Uterus (tissue), 4 donors: ENCODE data around the gene RBM47. TPM values are rescaled to one million over a fixed set of nuclear protein-coding genes. Genes with fewer than 3 reads are reported as not detected.

Experiments used
- DNase-seq, 2 donors: peaks; one replicate each; pipeline ENCODE4 v3.0.0-alpha.2; 2019 to 2020
- H3K27ac ChIP-seq, 2 donors: fragments of 200-600 bp; sonication (generic); 1 replicate in 1 of 2; 2 replicates in 1 of 2; pipeline ENCODE4 v1.5.1; 2016 to 2018
- H3K27me3 ChIP-seq, 2 donors: fragments of 200-600 bp; sonication (generic); one replicate each; pipeline ENCODE4 v1.5.1; 2018 to 2019; ENCODE audit warnings: control low read depth in 1 of 2
- H3K36me3 ChIP-seq, 2 donors: fragments of 200-600 bp; sonication (generic); one replicate each; pipeline ENCODE4 v1.5.1; 2019; ENCODE audit warnings: control low read depth in 1 of 2
- H3K4me1 ChIP-seq, 2 donors: fragments of 200-600 bp; sonication (generic); one replicate each; pipeline ENCODE4 v1.5.1; 2018 to 2019; ENCODE audit warnings: control low read depth in 1 of 2
- H3K4me3 ChIP-seq, 2 donors: fragments of 200-600 bp; sonication (generic); 1 replicate in 1 of 2; 2 replicates in 1 of 2; pipeline ENCODE4 v1.5.1; 2018 to 2019; ENCODE audit warnings: mild to moderate bottlenecking in 1 of 2
- H3K9me3 ChIP-seq, 2 donors: fragments of 200-600 bp; sonication (generic); one replicate each; pipeline ENCODE4 v1.5.1; 2019; ENCODE audit warnings: control low read depth in 1 of 2
- CTCF ChIP-seq, 4 experiments: fragments of 200-600 bp in 2 of 4; fragments of 450-650 bp in 2 of 4; sonication (generic) in 2 of 4; IDR thresholded peaks; one replicate each; pipeline ENCODE4 v1.5.1; 2016 to 2019; ENCODE audit warnings: antibody characterized with exemption in 4 of 4, mild to moderate bottlenecking in 2 of 4, moderate library complexity in 1 of 4
- POLR2A ChIP-seq, 2 donors: fragments of 450-650 bp; IDR thresholded peaks; one replicate each; pipeline ENCODE4 v1.6.1; 2016; ENCODE audit warnings: antibody characterized with exemption in 2 of 2, mild to moderate bottlenecking in 1 of 2, moderate library complexity in 1 of 2
- intact Hi-C: fragments of 100-400 bp; cut with DNase I; formaldehyde crosslinking; loops from one replicate; pipeline ENCODE4 v1.15.1; 2023; ENCODE audit warnings: low total_unique reads
- total RNA-seq, 4 donors: library from RNA; depleted of rRNA in 3 of 4; stranded (reverse); fragments of >200 nt in 3 of 4; gene quantifications; one replicate each; pipeline versions ENCODE4 v1.1.0 to v1.2.4, GENCODE V29; 2014 to 2023
- donor health status: DM: yes; HTN: yes; CAD: no.

The RBM47 gene
- total RNA-seq, 4 donors from 2014 or later = 3.8 to 22.3 (median 6.8) TPM

- no peak overlapping the region for H3K4me3 ChIP-seq
- TF ChIP-seq CTCF (IDR thresholded peaks at IDR 0.05) = no peak
- TF ChIP-seq POLR2A (IDR thresholded peaks at IDR 0.05) = no peak
- H3K9me3 ChIP-seq = no peaks in the 10 kb centered on the region
- intact Hi-C loops = no loop called here
- H3K27me3 ChIP-seq = no peaks in the 10 kb centered on the region
- H3K36me3 ChIP-seq = no peaks in the 10 kb centered on the region
- no peak for DNase-seq
- H3K27ac ChIP-seq = no peak overlapping the region
- H3K4me1 ChIP-seq = no peaks in the 10 kb centered on the region
Measured at GRCh38 chr4:40514497-40514951, 115.1 kb downstream of the RBM47 start.

GRCh38 chr4:40511036-40511614, 118.5 kb downstream of the RBM47 start:
- no peaks in the 10 kb centered on the region for H3K9me3 ChIP-seq
- no peak for DNase-seq
- H3K27me3 ChIP-seq = no peaks in the 10 kb centered on the region
- H3K27ac ChIP-seq = no peak overlapping the region
- H3K36me3 ChIP-seq = no peaks in the 10 kb centered on the region
- H3K4me3 ChIP-seq = no peak overlapping the region
- H3K4me1 ChIP-seq = no peaks in the 10 kb centered on the region
- intact Hi-C loops = no loop called here
- TF ChIP-seq CTCF (IDR thresholded peaks at IDR 0.05) (no peak), POLR2A (IDR thresholded peaks at IDR 0.05) (no peak)

GRCh38 chr4:40507977-40508376, 121.7 kb downstream of the RBM47 start:
- H3K9me3 ChIP-seq = no peaks in the 10 kb centered on the region

GRCh38 chr4:40506492-40506891, 123.2 kb downstream of the RBM47 start:
- DNase-seq = no peak

More at GRCh38 chr4:40507977-40508376, 121.7 kb downstream of the RBM47 start:
- no peaks in the 10 kb centered on the region for H3K36me3 ChIP-seq
- H3K4me3 ChIP-seq = no peak overlapping the region
- no peaks in the 10 kb centered on the region for H3K4me1 ChIP-seq
- TF ChIP-seq POLR2A (IDR thresholded peaks at IDR 0.05) (no peak), CTCF (IDR thresholded peaks at IDR 0.05) (no peak)
- intact Hi-C loops = no loop called here
- no peaks in the 10 kb centered on the region for H3K27me3 ChIP-seq
- DNase-seq = no peak
- no peak overlapping the region for H3K27ac ChIP-seq

More at GRCh38 chr4:40506492-40506891, 123.2 kb downstream of the RBM47 start:
- intact Hi-C loops = no loop called here
- H3K4me1 ChIP-seq = no peaks in the 10 kb centered on the region
- H3K36me3 ChIP-seq = no peaks in the 10 kb centered on the region
- no peaks in the 10 kb centered on the region for H3K27me3 ChIP-seq
- H3K27ac ChIP-seq = no peak overlapping the region
- no peaks in the 10 kb centered on the region for H3K9me3 ChIP-seq
- no peak for TF ChIP-seq POLR2A (IDR thresholded peaks at IDR 0.05)
- TF ChIP-seq CTCF (IDR thresholded peaks at IDR 0.05) = no peak
- no peak overlapping the region for H3K4me3 ChIP-seq
